ENCODE data around the gene CUL9. TPM values are rescaled to one million over a fixed set of nuclear protein-coding genes. Genes with fewer than 3 reads are reported as not detected.
"Not testable (repeated sequence)": the region's sequence is repeated elsewhere in the genome, so short reads cannot be mapped to it uniquely, and the experiment has no call there.

Gene CUL9
- 10 to 100 TPM; 73.1 to 85.7 (median 73.9) TPM for total RNA-seq
- total RNA-seq (2013), result 47.9 TPM

DNA sequence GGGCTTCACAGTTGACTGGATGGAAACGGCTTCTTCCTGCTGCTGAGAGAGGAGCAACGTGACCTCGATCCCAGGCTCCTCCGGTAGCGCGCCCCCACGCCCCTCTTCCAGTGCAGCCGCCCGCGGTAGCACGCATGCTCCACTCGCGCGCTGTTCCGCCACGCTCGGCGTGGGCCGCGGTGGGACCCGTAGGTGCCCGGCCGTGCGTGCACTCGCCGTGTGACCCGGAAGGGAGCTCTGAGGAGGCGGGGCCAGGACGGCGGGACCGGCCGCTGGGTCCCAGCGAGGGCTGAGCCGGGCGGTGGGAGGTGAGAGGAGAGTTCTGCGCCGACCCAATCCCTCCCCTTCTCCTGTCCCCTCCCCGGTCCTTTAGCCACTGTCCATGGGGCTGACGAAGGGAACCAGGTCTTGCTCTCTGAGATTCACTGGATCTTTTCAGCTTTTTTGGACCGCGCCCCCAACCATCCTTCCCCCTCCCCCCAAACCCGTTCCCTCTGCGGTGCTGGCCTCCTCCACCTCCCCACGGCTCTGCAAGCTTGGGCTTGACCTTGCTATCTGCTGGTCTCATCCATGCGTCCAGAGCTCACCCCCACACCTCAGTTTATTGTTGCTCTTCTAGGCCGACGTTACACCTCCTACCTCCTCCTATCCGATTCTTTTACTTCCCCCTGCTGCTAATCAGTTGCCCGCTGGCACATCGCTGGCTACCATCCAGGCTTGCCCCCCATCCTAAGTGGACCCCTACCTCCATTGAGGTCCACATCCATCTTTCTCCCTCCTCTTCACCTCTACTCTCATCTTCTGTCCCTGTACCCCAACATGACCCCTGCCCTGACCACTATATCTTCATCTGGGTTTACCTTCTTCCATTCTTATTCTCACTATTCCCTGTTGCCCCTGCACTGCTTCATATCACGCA, at the start of gene CUL9:
Gene CUL9 (plus strand): TSS at position 255 of the 919 bp plus-strand sequence. CDS start 2,115 bp downstream, outside the sequence.
- TF ChIP-seq, protein P1, sequence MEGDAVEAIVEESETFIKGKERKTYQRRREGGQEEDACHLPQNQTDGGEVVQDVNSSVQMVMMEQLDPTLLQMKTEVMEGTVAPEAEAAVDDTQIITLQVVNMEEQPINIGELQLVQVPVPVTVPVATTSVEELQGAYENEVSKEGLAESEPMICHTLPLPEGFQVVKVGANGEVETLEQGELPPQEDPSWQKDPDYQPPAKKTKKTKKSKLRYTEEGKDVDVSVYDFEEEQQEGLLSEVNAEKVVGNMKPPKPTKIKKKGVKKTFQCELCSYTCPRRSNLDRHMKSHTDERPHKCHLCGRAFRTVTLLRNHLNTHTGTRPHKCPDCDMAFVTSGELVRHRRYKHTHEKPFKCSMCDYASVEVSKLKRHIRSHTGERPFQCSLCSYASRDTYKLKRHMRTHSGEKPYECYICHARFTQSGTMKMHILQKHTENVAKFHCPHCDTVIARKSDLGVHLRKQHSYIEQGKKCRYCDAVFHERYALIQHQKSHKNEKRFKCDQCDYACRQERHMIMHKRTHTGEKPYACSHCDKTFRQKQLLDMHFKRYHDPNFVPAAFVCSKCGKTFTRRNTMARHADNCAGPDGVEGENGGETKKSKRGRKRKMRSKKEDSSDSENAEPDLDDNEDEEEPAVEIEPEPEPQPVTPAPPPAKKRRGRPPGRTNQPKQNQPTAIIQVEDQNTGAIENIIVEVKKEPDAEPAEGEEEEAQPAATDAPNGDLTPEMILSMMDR (IDR thresholded peaks at IDR 0.05), result no peak
- peak within 1 kb of the TSS; percentile 79 to 81 for H3K27ac Mint-ChIP-seq
- peaks cover 36 to 42% of the 10 kb centered on the region in 2 donors for H3K4me1 Mint-ChIP-seq
- ATAC-seq (peak; percentile 99), DNase-seq (peak; percentile 79 to 90)
- H3K27ac ChIP-seq (ENCODE audit: low read length), result peak within 1 kb of the TSS; percentile 70
- H3K27me3 ChIP-seq (ENCODE audit: control insufficient read depth, insufficient read depth, low read length), result no peaks in the 10 kb centered on the region
- H3K4me3 ChIP-seq (ENCODE audit: low read length), result peak within 1 kb of the TSS; percentile 80
- H3K36me3 ChIP-seq (ENCODE audit: control insufficient read depth, insufficient read depth, low read length), result peaks cover 44% of the 10 kb centered on the region
- no peaks in the 10 kb centered on the region for H3K27me3 Mint-ChIP-seq (ENCODE audit: low read depth in 2 of 2)
- H3K36me3 Mint-ChIP-seq, result no peaks in the 10 kb centered on the region
- intact Hi-C loops (cut with micrococcal nuclease), result loop anchor here (1.0 kb wide), 1 partner anchor 8 kb away; no protein-coding TSS in a partner anchor
- no peaks in the 10 kb centered on the region for H3K9me3 Mint-ChIP-seq
- H3K9me3 ChIP-seq (ENCODE audit: control insufficient read depth, insufficient read depth, low read length), result no peaks in the 10 kb centered on the region
- peaks cover 17% of the 10 kb centered on the region for H3K4me1 ChIP-seq (ENCODE audit: control insufficient read depth, insufficient read depth, low read length)
- WGBS (ENCODE audit: insufficient coverage), result 1% methylated on average over 46 of the region's 51 CpGs
- H3K4me3 Mint-ChIP-seq, result peak within 1 kb of the TSS; percentile 89

DNA sequence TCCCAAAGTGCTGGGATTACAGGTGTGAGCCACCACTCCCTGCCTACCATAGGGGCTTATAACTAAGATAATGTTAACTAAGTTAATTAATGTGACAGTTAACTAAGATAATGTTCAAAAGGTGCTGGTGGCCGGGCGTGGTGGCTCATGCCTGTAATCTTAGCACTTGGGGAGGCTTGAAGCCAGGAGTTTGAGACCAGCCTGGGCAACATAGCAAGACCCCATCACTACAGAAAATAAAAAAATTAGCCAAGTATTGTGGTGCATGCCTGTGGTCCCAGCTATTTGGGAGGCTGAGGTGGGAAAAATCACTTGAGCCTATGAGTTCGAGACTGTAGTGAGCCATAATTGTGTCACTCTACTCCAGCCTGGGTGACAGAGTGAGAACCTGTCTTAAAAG, 43.7 kb upstream of the CUL9 start:
- TF ChIP-seq, protein P1 (IDR thresholded peaks at IDR 0.05), result no peak
- no peaks in the 10 kb centered on the region for H3K36me3 ChIP-seq (ENCODE audit: control insufficient read depth, insufficient read depth, low read length)
- H3K27me3 ChIP-seq (ENCODE audit: control insufficient read depth, insufficient read depth, low read length), result no peaks in the 10 kb centered on the region
- Mint-ChIP-seq H3K4me1 (peaks cover 0 to 12% of the 10 kb centered on the region in 2 donors), H3K4me3 (no peak overlapping the region), H3K36me3 (no peaks in the 10 kb centered on the region), H3K27ac (no peak overlapping the region), H3K27me3 (ENCODE audit: low read depth in 2 of 2) (no peaks in the 10 kb centered on the region), H3K9me3 (no peaks in the 10 kb centered on the region)
- H3K4me1 ChIP-seq (ENCODE audit: control insufficient read depth, insufficient read depth, low read length), result peaks cover 12% of the 10 kb centered on the region
- intact Hi-C loops (cut with micrococcal nuclease), result no loop called here
- DNase-seq (no peak), ATAC-seq (no peak)
- no peak overlapping the region for H3K4me3 ChIP-seq (ENCODE audit: low read length)
- 95% methylated on average over 3 of the region's 3 CpGs for WGBS (ENCODE audit: insufficient coverage)
- H3K27ac ChIP-seq (ENCODE audit: low read length), result no peak overlapping the region
- H3K9me3 ChIP-seq (ENCODE audit: control insufficient read depth, insufficient read depth, low read length), result no peaks in the 10 kb centered on the region

DNA sequence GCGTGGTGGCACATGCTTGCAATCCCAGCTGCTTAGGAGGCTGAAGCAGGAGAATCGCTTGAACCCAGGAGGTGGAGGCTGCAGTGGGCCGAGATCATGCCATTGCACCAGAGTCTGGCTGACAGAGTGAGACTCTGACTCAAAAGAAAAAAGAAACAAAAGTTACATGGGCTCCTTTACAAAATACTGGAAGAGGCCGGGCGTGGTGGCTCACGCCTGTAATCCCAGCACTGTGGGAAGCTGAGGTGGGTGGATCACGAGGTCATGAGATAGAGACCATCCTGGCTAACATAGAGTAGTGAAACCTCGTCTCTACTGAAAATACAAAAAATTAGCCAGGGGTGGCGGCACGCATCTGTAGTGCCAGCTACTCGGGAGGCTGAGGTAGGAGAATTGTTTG, 42.0 kb upstream of the CUL9 start:
- not testable (repeated sequence) for H3K4me3 ChIP-seq (ENCODE audit: low read length); H3K27ac Mint-ChIP-seq; H3K27ac ChIP-seq (ENCODE audit: low read length); H3K9me3 Mint-ChIP-seq; H3K27me3 Mint-ChIP-seq (ENCODE audit: low read depth in 2 of 2); H3K9me3 ChIP-seq (ENCODE audit: control insufficient read depth, insufficient read depth, low read length); H3K36me3 Mint-ChIP-seq; H3K27me3 ChIP-seq (ENCODE audit: control insufficient read depth, insufficient read depth, low read length); DNase-seq; H3K4me3 Mint-ChIP-seq; H3K36me3 ChIP-seq (ENCODE audit: control insufficient read depth, insufficient read depth, low read length); ATAC-seq
- WGBS (ENCODE audit: insufficient coverage), result 91% methylated on average over 11 of the region's 11 CpGs
- H3K4me1 Mint-ChIP-seq, result peaks cover 0 to 20% of the 10 kb centered on the region in 2 donors
- intact Hi-C loops (cut with micrococcal nuclease), result loop anchor here (5.0 kb wide), 1 partner anchor 478 kb away; no protein-coding TSS in a partner anchor
- H3K4me1 ChIP-seq (ENCODE audit: control insufficient read depth, insufficient read depth, low read length), result peaks cover 19% of the 10 kb centered on the region

- TF ChIP-seq, protein P1 (IDR thresholded peaks at IDR 0.05), result no peak
- Mint-ChIP-seq H3K27ac (no peak overlapping the region), H3K9me3 (no peaks in the 10 kb centered on the region), H3K36me3 (no peaks in the 10 kb centered on the region), H3K27me3 (ENCODE audit: low read depth in 2 of 2) (no peaks in the 10 kb centered on the region), H3K4me1 (peaks cover 0 to 20% of the 10 kb centered on the region in 2 donors), H3K4me3 (no peak overlapping the region)
- ATAC-seq (no peak), DNase-seq (no peak)
- Histone ChIP-seq H3K36me3 (ENCODE audit: control insufficient read depth, insufficient read depth, low read length) (no peaks in the 10 kb centered on the region), H3K27ac (ENCODE audit: low read length) (no peak overlapping the region), H3K9me3 (ENCODE audit: control insufficient read depth, insufficient read depth, low read length) (no peaks in the 10 kb centered on the region), H3K4me1 (ENCODE audit: control insufficient read depth, insufficient read depth, low read length) (peaks cover 19% of the 10 kb centered on the region), H3K4me3 (ENCODE audit: low read length) (no peak overlapping the region), H3K27me3 (ENCODE audit: control insufficient read depth, insufficient read depth, low read length) (no peaks in the 10 kb centered on the region)
- WGBS (ENCODE audit: insufficient coverage), result 94% methylated on average over 16 of the region's 16 CpGs
- intact Hi-C loops (cut with micrococcal nuclease), result loop anchor here (5.0 kb wide), 1 partner anchor 479 kb away; no protein-coding TSS in a partner anchor
Measured at GRCh38 chr6:43141644-43142043, 40.4 kb upstream of the CUL9 start.
